ENCODE results near the gene CIITA. TPM values are rescaled to one million over a fixed set of nuclear protein-coding genes. Genes with fewer than 3 reads are reported as not detected.
A peak's percentile ranks its signal among the peaks of the same experiment; 100 is the strongest.

Gene CIITA
- total RNA-seq, 3 donors from 2014 or later, result 5.8 to 16.0 (median 9.1) TPM

- H3K4me3 ChIP-seq, result no peak overlapping the region
- no peak for ATAC-seq
- H3K4me1 ChIP-seq (ENCODE audit: low read depth), result peaks cover 21% of the 10 kb centered on the region
Measured at GRCh38 chr16:10947211-10947787, 70.3 kb downstream of the CIITA start.

GRCh38 chr16:10949424-10949970 is 72.5 kb downstream of the CIITA start:
- H3K36me3 ChIP-seq (ENCODE audit: low read depth), result no peaks in the 10 kb centered on the region
- intact Hi-C loops (cut with DNase I, micrococcal nuclease), result no loop called here
- peaks cover 10% of the 10 kb centered on the region for H3K4me1 ChIP-seq (ENCODE audit: low read depth)
- no peak for TF ChIP-seq CTCF (IDR thresholded peaks at IDR 0.05)
- H3K4me3 ChIP-seq, result no peak overlapping the region
- peak; percentile 39 for ATAC-seq
- H3K9me3 ChIP-seq, result no peaks in the 10 kb centered on the region
- no peak for DNase-seq

More at GRCh38 chr16:10947211-10947787, 70.3 kb downstream of the CIITA start:
- intact Hi-C loops (cut with DNase I, micrococcal nuclease), result no loop called here
- Histone ChIP-seq H3K36me3 (ENCODE audit: low read depth) (no peaks in the 10 kb centered on the region), H3K9me3 (no peaks in the 10 kb centered on the region)
- peak in 1 of 3 donors; percentile 48 for DNase-seq
- TF ChIP-seq CTCF (IDR thresholded peaks at IDR 0.05), result no peak

GRCh38 chr16:10950393-10950792 is 73.4 kb downstream of the CIITA start:
- Histone ChIP-seq H3K9me3 (no peaks in the 10 kb centered on the region), H3K4me1 (ENCODE audit: low read depth) (peaks cover 5% of the 10 kb centered on the region), H3K4me3 (no peak overlapping the region), H3K36me3 (ENCODE audit: low read depth) (no peaks in the 10 kb centered on the region)
- intact Hi-C loops (cut with DNase I, micrococcal nuclease), result no loop called here
- DNase-seq (no peak), ATAC-seq (no peak)
- no peak for TF ChIP-seq CTCF (IDR thresholded peaks at IDR 0.05)

GRCh38 chr16:10951026-10951425 is 74.0 kb downstream of the CIITA start:
- intact Hi-C loops (cut with DNase I, micrococcal nuclease), result no loop called here
- DNase-seq, result no peak
- H3K4me1 ChIP-seq (ENCODE audit: low read depth), result no peaks in the 10 kb centered on the region
- H3K36me3 ChIP-seq (ENCODE audit: low read depth), result no peaks in the 10 kb centered on the region
- ATAC-seq, result no peak
- no peak overlapping the region for H3K4me3 ChIP-seq
- no peaks in the 10 kb centered on the region for H3K9me3 ChIP-seq
- no peak for TF ChIP-seq CTCF (IDR thresholded peaks at IDR 0.05)

GRCh38 chr16:10954903-10955302 is 77.9 kb downstream of the CIITA start:
- TF ChIP-seq CTCF (IDR thresholded peaks at IDR 0.05), result no peak
- Histone ChIP-seq H3K4me1 (ENCODE audit: low read depth) (no peaks in the 10 kb centered on the region), H3K9me3 (no peaks in the 10 kb centered on the region), H3K4me3 (no peak overlapping the region), H3K36me3 (ENCODE audit: low read depth) (no peaks in the 10 kb centered on the region)
- DNase-seq (no peak), ATAC-seq (no peak)
- intact Hi-C loops (cut with DNase I, micrococcal nuclease), result no loop called here

Measured in mucosa of descending colon (tissue), 3 donors.